Measurements from ENCODE around the gene AMHR2. TPM values are rescaled to one million over a fixed set of nuclear protein-coding genes. Genes with fewer than 3 reads are reported as not detected.
"Not testable (repeated sequence)": the region's sequence is repeated elsewhere in the genome, so short reads cannot be mapped to it uniquely, and the experiment has no call there.

The AMHR2 gene
- total and polyA plus RNA-seq, 2 donors from 2014 or later, result not detected

GRCh38 chr12:53430116-53430515 lies 6.5 kb downstream of the AMHR2 start:
- H3K9ac ChIP-seq (ENCODE audit: low read length in 3 of 3), result no peak overlapping the region
- DNase-seq (peak in 1 of 5 donors; percentile 33), FAIRE-seq (no peak)
- H3K4me3 ChIP-seq (ENCODE audit: low read length in 3 of 3), result no peak overlapping the region
- H3K27me3 ChIP-seq (ENCODE audit: control insufficient read depth, insufficient read depth, low read length), result no peaks in the 10 kb centered on the region
- no peaks in the 10 kb centered on the region for H3K9me3 ChIP-seq (ENCODE audit: control insufficient read depth in 2 of 3, insufficient read depth in 1 of 3, low read length in 3 of 3)
- no peak for TF ChIP-seq CTCF (IDR thresholded peaks at IDR 0.05; ENCODE audit: borderline replicate concordance, extremely low read depth, insufficient read depth)
- no peaks in the 10 kb centered on the region for H3K36me3 ChIP-seq (ENCODE audit: control insufficient read depth in 2 of 3, insufficient read depth in 3 of 3, low read length in 3 of 3)
- H3K27ac ChIP-seq (ENCODE audit: low read depth in 2 of 2, low read length in 2 of 2), result no peak overlapping the region
- no peaks in the 10 kb centered on the region for H3K4me1 ChIP-seq (ENCODE audit: control insufficient read depth in 2 of 3, insufficient read depth in 2 of 3, low read depth in 1 of 3, low read length in 3 of 3)
- intact Hi-C loops (cut with DNase I), result no loop called here

- H3K4me1 ChIP-seq (ENCODE audit: control insufficient read depth in 2 of 3, insufficient read depth in 2 of 3, low read depth in 1 of 3, low read length in 3 of 3), result no peaks in the 10 kb centered on the region
- no peak overlapping the region for H3K9ac ChIP-seq (ENCODE audit: low read length in 3 of 3)
- H3K36me3 ChIP-seq (ENCODE audit: control insufficient read depth in 2 of 3, insufficient read depth in 3 of 3, low read length in 3 of 3), result no peaks in the 10 kb centered on the region
- H3K27ac ChIP-seq (ENCODE audit: low read depth in 2 of 2, low read length in 2 of 2), result no peak overlapping the region
- no peak for FAIRE-seq
- H3K9me3 ChIP-seq (ENCODE audit: control insufficient read depth in 2 of 3, insufficient read depth in 1 of 3, low read length in 3 of 3), result no peaks in the 10 kb centered on the region
- peak in 1 of 5 donors; percentile 48 for DNase-seq
- intact Hi-C loops (cut with DNase I), result no loop called here
- no peak for TF ChIP-seq CTCF (IDR thresholded peaks at IDR 0.05; ENCODE audit: borderline replicate concordance, extremely low read depth, insufficient read depth)
- no peaks in the 10 kb centered on the region for H3K27me3 ChIP-seq (ENCODE audit: control insufficient read depth, insufficient read depth, low read length)
- no peak overlapping the region for H3K4me3 ChIP-seq (ENCODE audit: low read length in 3 of 3)
Measured at GRCh38 chr12:53431187-53431586, 7.5 kb downstream of the AMHR2 start.

GRCh38 chr12:53435326-53435725 lies 11.7 kb downstream of the AMHR2 start:
- peak in 1 of 5 donors; percentile 8 for DNase-seq
- H3K36me3 ChIP-seq (ENCODE audit: control insufficient read depth in 2 of 3, insufficient read depth in 3 of 3, low read length in 3 of 3); intact Hi-C loops (cut with DNase I); H3K4me3 ChIP-seq (ENCODE audit: low read length in 3 of 3); H3K9ac ChIP-seq (ENCODE audit: low read length in 3 of 3); H3K27me3 ChIP-seq (ENCODE audit: control insufficient read depth, insufficient read depth, low read length); FAIRE-seq; H3K9me3 ChIP-seq (ENCODE audit: control insufficient read depth in 2 of 3, insufficient read depth in 1 of 3, low read length in 3 of 3); H3K4me1 ChIP-seq (ENCODE audit: control insufficient read depth in 2 of 3, insufficient read depth in 2 of 3, low read depth in 1 of 3, low read length in 3 of 3); H3K27ac ChIP-seq (ENCODE audit: low read depth in 2 of 2, low read length in 2 of 2): not testable (repeated sequence)

- H3K36me3 ChIP-seq (ENCODE audit: control insufficient read depth in 2 of 3, insufficient read depth in 3 of 3, low read length in 3 of 3); H3K9me3 ChIP-seq (ENCODE audit: control insufficient read depth in 2 of 3, insufficient read depth in 1 of 3, low read length in 3 of 3); intact Hi-C loops (cut with DNase I); H3K4me3 ChIP-seq (ENCODE audit: low read length in 3 of 3); H3K9ac ChIP-seq (ENCODE audit: low read length in 3 of 3); H3K27ac ChIP-seq (ENCODE audit: low read depth in 2 of 2, low read length in 2 of 2); H3K27me3 ChIP-seq (ENCODE audit: control insufficient read depth, insufficient read depth, low read length); H3K4me1 ChIP-seq (ENCODE audit: control insufficient read depth in 2 of 3, insufficient read depth in 2 of 3, low read depth in 1 of 3, low read length in 3 of 3); FAIRE-seq; DNase-seq: not testable (repeated sequence)
Measured at GRCh38 chr12:53439582-53439981, 15.9 kb downstream of the AMHR2 start.
